ENCODE results near the gene TSPAN13.
"Not testable (repeated sequence)": the region's sequence is repeated elsewhere in the genome, so short reads cannot be mapped to it uniquely, and the experiment has no call there.

Gene TSPAN13

DNA sequence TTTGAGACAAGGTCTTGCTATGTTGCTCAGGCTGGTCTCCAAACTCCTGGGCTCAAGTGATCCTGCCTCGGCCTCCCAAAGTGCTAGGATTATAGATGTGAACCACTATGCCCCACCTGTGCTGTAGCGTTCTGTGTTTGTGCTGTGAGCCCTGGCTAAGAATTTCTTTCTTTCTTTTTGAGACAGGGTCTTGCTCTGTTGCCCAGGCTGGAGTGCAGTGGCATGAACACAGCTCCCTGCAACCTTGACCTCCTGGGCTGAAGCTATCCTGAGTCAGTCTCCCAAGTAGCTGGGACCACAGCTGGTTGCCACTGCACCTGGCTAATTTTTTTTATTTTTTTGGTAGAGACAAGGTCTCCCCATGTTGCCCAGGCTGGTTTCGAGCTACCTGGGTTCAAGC lies 11.4 kb downstream of the TSPAN13 start:
- no peak for TF ChIP-seq CTCF (IDR thresholded peaks at IDR 0.05; ENCODE audit: low read depth, low read length, missing control alignments)
- in situ Hi-C loops (cut with HindIII; ENCODE audit: low sequenced_read_pairs), result loop anchor here (5.0 kb wide), 1 partner anchor 93 kb away; no protein-coding TSS in a partner anchor
- DNase-seq (ENCODE audit: low read depth), result no peak

DNA sequence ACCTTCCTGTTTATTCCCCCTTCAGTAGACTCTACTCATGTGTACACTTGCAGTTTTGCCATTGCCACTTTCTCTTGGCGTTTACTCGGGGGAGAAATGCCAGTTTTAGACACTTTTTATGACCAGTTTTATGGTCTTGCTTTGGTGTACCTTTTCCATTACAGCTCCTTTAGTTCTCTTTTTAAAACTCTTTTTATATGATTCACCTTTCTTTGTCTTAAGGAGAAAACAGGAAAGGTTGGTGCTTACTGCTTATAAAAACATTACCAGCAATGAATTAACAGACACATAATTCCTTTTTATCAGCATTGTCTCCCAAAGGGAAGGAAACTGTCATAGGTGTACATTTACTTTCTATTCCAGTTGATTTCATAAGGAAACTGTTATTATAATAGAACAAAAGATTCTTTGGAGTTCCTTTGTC lies 11.9 kb downstream of the TSPAN13 start:
- in situ Hi-C loops (cut with HindIII; ENCODE audit: low sequenced_read_pairs), result no loop called here
- TF ChIP-seq CTCF (IDR thresholded peaks at IDR 0.05; ENCODE audit: low read depth, low read length, missing control alignments), result no peak
- no peak overlapping the region for H3K4me3 ChIP-seq (ENCODE audit: low read depth, low read length)
- no peak for DNase-seq (ENCODE audit: low read depth)

More for the DNA sequence above, 11.4 kb downstream of the TSPAN13 start:
- H3K4me3 ChIP-seq (ENCODE audit: low read depth, low read length), result no peak overlapping the region

GRCh38 chr7:16769994-16770393 lies 16.4 kb downstream of the TSPAN13 start:
- H3K4me3 ChIP-seq (ENCODE audit: low read depth, low read length); DNase-seq (ENCODE audit: low read depth); in situ Hi-C loops (cut with HindIII; ENCODE audit: low sequenced_read_pairs): not testable (repeated sequence)

DNA sequence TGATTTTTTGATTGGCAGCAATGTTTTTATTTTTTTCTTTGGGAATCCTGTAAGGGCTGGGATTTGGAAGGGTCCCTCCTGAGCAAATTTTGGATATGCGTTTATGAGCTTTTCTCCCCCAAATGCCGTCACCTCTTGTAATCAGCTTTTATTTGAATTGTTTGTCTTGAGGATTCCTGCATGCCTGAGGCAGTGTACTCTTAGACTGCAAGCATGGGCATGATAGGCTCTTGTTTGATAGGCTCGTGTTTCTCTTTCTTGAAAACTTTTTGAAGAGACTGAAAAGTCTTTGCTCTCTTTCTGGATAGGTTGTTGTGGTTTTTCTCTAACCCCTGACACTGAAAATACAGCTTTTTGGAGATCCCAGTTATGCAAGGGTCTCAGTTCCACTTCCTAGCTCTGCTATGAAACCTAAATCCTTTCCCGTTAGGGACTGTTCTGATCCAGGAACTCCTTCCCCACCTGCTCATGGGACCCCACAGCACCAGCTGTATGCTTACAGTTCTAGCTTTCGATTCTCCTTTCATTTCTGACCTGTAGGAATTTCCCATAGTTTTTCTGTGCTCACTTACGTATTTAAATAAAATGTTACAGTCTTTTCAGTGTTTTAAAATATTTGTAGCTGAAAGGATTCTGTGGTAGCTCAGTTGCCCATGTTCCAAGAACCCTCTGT lies 17.2 kb downstream of the TSPAN13 start:
- no peak for TF ChIP-seq CTCF (IDR thresholded peaks at IDR 0.05; ENCODE audit: low read depth, low read length, missing control alignments)
- DNase-seq (ENCODE audit: low read depth), result no peak
- no peak overlapping the region for H3K4me3 ChIP-seq (ENCODE audit: low read depth, low read length)
- in situ Hi-C loops (cut with HindIII; ENCODE audit: low sequenced_read_pairs), result no loop called here

DNA sequence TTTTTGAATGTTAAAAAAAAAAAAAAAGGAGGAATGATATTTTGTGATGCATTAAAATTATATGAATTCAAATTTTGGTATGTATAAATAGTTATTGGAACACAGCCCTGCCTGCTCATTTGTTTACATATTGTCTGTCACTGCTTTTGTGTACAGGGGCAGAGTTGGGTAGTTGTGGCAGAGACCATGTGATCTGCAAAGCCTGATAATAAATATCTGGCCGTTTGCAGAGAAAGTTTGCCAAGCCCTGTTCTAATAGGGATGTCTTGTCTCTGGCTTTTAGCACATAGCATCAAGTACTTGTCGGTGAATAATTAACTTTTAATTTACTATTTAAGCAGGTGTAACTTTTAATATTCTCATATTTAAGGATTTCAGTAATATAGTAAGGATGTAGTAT lies 19.8 kb downstream of the TSPAN13 start:
- in situ Hi-C loops (cut with HindIII; ENCODE audit: low sequenced_read_pairs), result no loop called here

DNA sequence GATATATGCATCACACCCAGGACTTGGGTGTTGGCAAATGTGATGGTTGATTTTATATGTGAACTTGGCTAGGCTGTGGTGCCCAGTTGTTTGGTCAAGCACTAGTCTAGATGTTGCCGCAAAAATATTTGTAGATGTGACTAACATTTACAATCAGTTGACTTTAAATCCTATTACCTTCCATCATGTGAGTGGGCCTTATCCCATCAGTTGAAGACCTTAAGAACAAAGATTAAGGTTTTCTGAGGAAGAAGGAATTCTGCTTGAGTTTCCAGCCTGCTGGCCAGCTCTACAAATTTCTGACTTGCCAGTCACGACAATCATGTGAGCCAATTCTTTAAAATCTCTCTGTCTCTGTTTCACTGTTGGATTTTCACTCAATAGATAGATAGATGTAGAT lies 20.3 kb downstream of the TSPAN13 start:
- in situ Hi-C loops (cut with HindIII; ENCODE audit: low sequenced_read_pairs), result no loop called here
- no peak for DNase-seq (ENCODE audit: low read depth)
- TF ChIP-seq CTCF (IDR thresholded peaks at IDR 0.05; ENCODE audit: low read depth, low read length, missing control alignments), result no peak

More for the DNA sequence above, 19.8 kb downstream of the TSPAN13 start:
- no peak for DNase-seq (ENCODE audit: low read depth)
- no peak overlapping the region for H3K4me3 ChIP-seq (ENCODE audit: low read depth, low read length)
- TF ChIP-seq CTCF (IDR thresholded peaks at IDR 0.05; ENCODE audit: low read depth, low read length, missing control alignments), result no peak

DNA sequence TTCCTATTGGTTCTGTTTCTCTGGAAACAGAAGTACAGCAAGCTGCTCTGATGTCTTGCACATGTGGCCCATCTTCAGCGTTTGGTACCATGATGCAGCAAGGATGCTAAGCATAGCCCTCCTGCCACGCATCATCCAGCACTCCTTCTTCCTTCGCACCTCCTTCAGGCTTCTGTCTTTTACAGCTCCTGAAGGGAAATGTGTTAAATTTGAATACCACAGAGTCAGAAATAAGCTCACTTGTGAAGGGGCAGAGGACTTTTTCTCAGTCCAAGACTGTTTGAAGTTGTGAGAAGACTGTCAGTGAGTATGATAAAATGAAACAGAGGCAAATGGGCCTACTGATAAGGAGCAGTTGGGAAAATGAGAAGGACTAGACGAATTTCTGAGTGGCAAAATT lies 20.7 kb downstream of the TSPAN13 start:
- DNase-seq (ENCODE audit: low read depth), result no peak
- no peak for TF ChIP-seq CTCF (IDR thresholded peaks at IDR 0.05; ENCODE audit: low read depth, low read length, missing control alignments)
- in situ Hi-C loops (cut with HindIII; ENCODE audit: low sequenced_read_pairs), result no loop called here
- H3K4me3 ChIP-seq (ENCODE audit: low read depth, low read length), result no peak overlapping the region

More for the DNA sequence above, 20.3 kb downstream of the TSPAN13 start:
- H3K4me3 ChIP-seq (ENCODE audit: low read depth, low read length), result no peak overlapping the region

Data from astrocyte of the cerebellum (primary cell).